Common myeloid progenitor, CD34-positive (primary cell): ENCODE data around the gene AGBL4.

Experiments
- CTCF ChIA-PET: fragments of 350-600 bp; sonication (Branson Sonifier 250); formaldehyde crosslinking; loops from one replicate; lab custom pipeline; 2021; ENCODE audit warnings: antibody characterized with exemption; lab: Charles Lee
- POLR2A ChIA-PET: fragments of 350-600 bp; sonication (Branson Sonifier 250); formaldehyde crosslinking; loops from one replicate; lab custom pipeline; 2021; ENCODE audit warnings: antibody characterized with exemption; lab: Charles Lee
- DNase-seq, 3 donors: peaks; one replicate each; pipeline versions ENCODE4 v3.0.0 to v3.0.0-alpha.2; 2013
- H3K27ac ChIP-seq, 2 experiments: 1 replicate in 1 of 2; 2 replicates in 1 of 2; pipeline ENCODE4 v1.7.0; 2013; ENCODE audit warnings: inconsistent platforms in 2 of 2, low read length in 2 of 2, mild to moderate bottlenecking in 2 of 2, low read depth in 1 of 2, moderate library complexity in 1 of 2; ENCODE audit not compliant: severe bottlenecking in 2 of 2, insufficient read depth in 1 of 2, poor library complexity in 1 of 2
- H3K27me3 ChIP-seq, 5 experiments: replicated peaks in 2 of 5; 1 replicate in 3 of 5; 2 replicates in 2 of 5; pipeline versions ENCODE4 v1.6.1 to v1.7.0; 2013; ENCODE audit warnings: low read length in 4 of 5, mild to moderate bottlenecking in 2 of 5, moderate library complexity in 2 of 5, inconsistent platforms in 1 of 5; ENCODE audit not compliant: insufficient read depth in 5 of 5, control insufficient read depth in 4 of 5
- H3K36me3 ChIP-seq, 4 experiments: 1 replicate in 2 of 4; 2 replicates in 2 of 4; pipeline versions ENCODE4 v1.6.1 to v1.7.0; 2013; ENCODE audit warnings: low read length in 3 of 4, control low read depth in 1 of 4, mild to moderate bottlenecking in 1 of 4; ENCODE audit not compliant: control insufficient read depth in 4 of 4, insufficient read depth in 4 of 4
- H3K4me1 ChIP-seq, 4 experiments: 1 replicate in 3 of 4; 2 replicates in 1 of 4; pipeline versions ENCODE4 v1.6.1 to v1.7.1; 2013; ENCODE audit warnings: low read length in 3 of 4, mild to moderate bottlenecking in 3 of 4, control low read depth in 1 of 4, inconsistent platforms in 1 of 4, moderate library complexity in 1 of 4; ENCODE audit not compliant: control insufficient read depth in 4 of 4, insufficient read depth in 4 of 4; ENCODE audit errors: control extremely low read depth in 1 of 4
- H3K4me3 ChIP-seq, 7 experiments: 1 replicate in 4 of 7; 2 replicates in 3 of 7; pipeline versions ENCODE4 v1.5.1 to v1.7.0; 2013; ENCODE audit warnings: mild to moderate bottlenecking in 7 of 7, low read length in 6 of 7, moderate library complexity in 6 of 7, inconsistent platforms in 2 of 7, low read depth in 2 of 7, control low read depth in 1 of 7; ENCODE audit not compliant: insufficient read depth in 4 of 7, control insufficient read depth in 1 of 7; ENCODE audit errors: extremely low read depth in 1 of 7
- H3K9me3 ChIP-seq, 5 experiments: 1 replicate in 4 of 5; 2 replicates in 1 of 5; pipeline versions ENCODE4 v1.6.1 to v1.7.1; 2013; ENCODE audit warnings: low read length in 4 of 5, mild to moderate bottlenecking in 2 of 5, inconsistent platforms in 1 of 5, low read depth in 1 of 5, moderate library complexity in 1 of 5; ENCODE audit not compliant: control insufficient read depth in 4 of 5, insufficient read depth in 2 of 5; ENCODE audit errors: control extremely low read depth in 1 of 5
- WGBS: methylation state at CpG from one replicate; pipeline ENCODE4 v1.1.5; 2013; ENCODE audit not compliant: insufficient coverage; 5-methylcytosine and 5-hydroxymethylcytosine counted together

AGBL4 gene

GRCh38 chr1:48756683-48757316 lies 1267.0 kb downstream of the AGBL4 start:
- WGBS: no CpG with 5 or more reads among the region's 1 CpG
- CTCF ChIA-PET: interaction anchor here (1.9 kb wide), 1 partner anchor 61 kb away, joined by 4 read pairs; no protein-coding TSS in a partner anchor

GRCh38 chr1:48753293-48753692 lies 1270.5 kb downstream of the AGBL4 start:
- ChIA-PET POLR2A (no interaction called here), CTCF (interaction anchor here (0.9 kb wide), 1 partner anchor 12 kb away, joined by 5 read pairs; no protein-coding TSS in a partner anchor)
- no peak for DNase-seq
- no peaks in the 10 kb centered on the region for H3K9me3 ChIP-seq
- H3K36me3 ChIP-seq: peaks cover 14 to 82% (median 44%) of the 10 kb centered on the region in 4 experiments
- no peaks in the 10 kb centered on the region for H3K27me3 ChIP-seq
- peaks cover 0 to 5% (median 0%) of the 10 kb centered on the region in 4 experiments for H3K4me1 ChIP-seq
- H3K27ac ChIP-seq: no peak overlapping the region
- no peak overlapping the region for H3K4me3 ChIP-seq
- 100% methylated on average over 1 of the region's 1 CpG for WGBS

More at GRCh38 chr1:48756683-48757316, 1267.0 kb downstream of the AGBL4 start:
- no peak for DNase-seq
- H3K4me1 ChIP-seq: no peaks in the 10 kb centered on the region
- no peaks in the 10 kb centered on the region for H3K9me3 ChIP-seq
- POLR2A ChIA-PET: no interaction called here
- H3K4me3 ChIP-seq: no peak overlapping the region
- no peaks in the 10 kb centered on the region for H3K27me3 ChIP-seq
- peaks cover 26 to 83% (median 46%) of the 10 kb centered on the region in 4 experiments for H3K36me3 ChIP-seq
- H3K27ac ChIP-seq: no peak overlapping the region

GRCh38 chr1:48750109-48750508 lies 1273.6 kb downstream of the AGBL4 start:
- CTCF ChIA-PET: no interaction called here
- no peak overlapping the region for H3K27ac ChIP-seq
- no peak overlapping the region for H3K4me3 ChIP-seq
- peak; percentile 16 to 49 (median 38) for DNase-seq
- peaks cover 8 to 67% (median 34%) of the 10 kb centered on the region in 4 experiments for H3K36me3 ChIP-seq
- H3K9me3 ChIP-seq: no peaks in the 10 kb centered on the region
- peaks cover 0 to 5% (median 0%) of the 10 kb centered on the region in 4 experiments for H3K4me1 ChIP-seq
- H3K27me3 ChIP-seq: no peaks in the 10 kb centered on the region
- POLR2A ChIA-PET: no interaction called here
- WGBS: 64% methylated on average over 1 of the region's 1 CpG

- no peaks in the 10 kb centered on the region for H3K9me3 ChIP-seq
- no peak for DNase-seq
- peaks cover 0 to 5% (median 0%) of the 10 kb centered on the region in 4 experiments for H3K4me1 ChIP-seq
- WGBS: 98% methylated on average over 4 of the region's 7 CpGs
- H3K36me3 ChIP-seq: peaks cover 10 to 64% (median 28%) of the 10 kb centered on the region in 4 experiments
- H3K27ac ChIP-seq: no peak overlapping the region
- ChIA-PET CTCF (interaction anchor here (1.2 kb wide), 1 partner anchor 12 kb away, joined by 4 read pairs; no protein-coding TSS in a partner anchor), POLR2A (no interaction called here)
- no peaks in the 10 kb centered on the region for H3K27me3 ChIP-seq
- H3K4me3 ChIP-seq: no peak overlapping the region
These were observed 1274.7 kb downstream of the AGBL4 start for GRCh38 chr1:48749068-48749467.

- WGBS: 100% methylated on average over 4 of the region's 5 CpGs
These were observed 1276.8 kb downstream of the AGBL4 start for GRCh38 chr1:48746906-48747305.

GRCh38 chr1:48744032-48744431 lies 1279.7 kb downstream of the AGBL4 start:
- Histone ChIP-seq H3K4me1 (no peaks in the 10 kb centered on the region), H3K4me3 (no peak overlapping the region), H3K9me3 (no peaks in the 10 kb centered on the region), H3K36me3 (peaks cover 6 to 52% (median 23%) of the 10 kb centered on the region in 4 experiments), H3K27me3 (no peaks in the 10 kb centered on the region), H3K27ac (no peak overlapping the region)
- ChIA-PET CTCF (no interaction called here), POLR2A (no interaction called here)
- DNase-seq: no peak
- 100% methylated on average over 2 of the region's 2 CpGs for WGBS

More at GRCh38 chr1:48746906-48747305, 1276.8 kb downstream of the AGBL4 start:
- no peak overlapping the region for H3K4me3 ChIP-seq
- no peaks in the 10 kb centered on the region for H3K9me3 ChIP-seq
- peaks cover 19 to 57% (median 24%) of the 10 kb centered on the region in 4 experiments for H3K36me3 ChIP-seq
- H3K27ac ChIP-seq: no peak overlapping the region
- ChIA-PET POLR2A (no interaction called here), CTCF (no interaction called here)
- no peak for DNase-seq
- H3K4me1 ChIP-seq: peaks cover 0 to 5% (median 0%) of the 10 kb centered on the region in 4 experiments
- no peaks in the 10 kb centered on the region for H3K27me3 ChIP-seq

GRCh38 chr1:48743480-48743879 lies 1280.3 kb downstream of the AGBL4 start:
- H3K27me3 ChIP-seq: no peaks in the 10 kb centered on the region
- POLR2A ChIA-PET: no interaction called here
- CTCF ChIA-PET: no interaction called here

More at GRCh38 chr1:48743480-48743879, 1280.3 kb downstream of the AGBL4 start:
- no peaks in the 10 kb centered on the region for H3K4me1 ChIP-seq
- no peak overlapping the region for H3K4me3 ChIP-seq
- H3K9me3 ChIP-seq: no peaks in the 10 kb centered on the region
- no peak overlapping the region for H3K27ac ChIP-seq
- H3K36me3 ChIP-seq: peaks cover 6 to 49% (median 20%) of the 10 kb centered on the region in 4 experiments
- DNase-seq: no peak
